ENCODE data around the gene TBX6. TPM values are rescaled to one million over a fixed set of nuclear protein-coding genes. Genes with fewer than 3 reads are reported as not detected.

The TBX6 gene
- polyA plus RNA-seq (not detected in 2 replicates), polyA minus RNA-seq (not detected in 2 replicates)

GRCh38 chr16:30091474-30092372, at the start of gene TBX6:
TBX6 (minus strand) TSS chr16:30091924; CDS start chr16:30091193, 731 bp downstream.
- Histone ChIP-seq H3K9me3 (ENCODE audit: low read length) (no peaks in the 10 kb centered on the region), H3K9ac (ENCODE audit: low read length) (peak within 1 kb of the TSS; percentile 48), H3K4me2 (ENCODE audit: low read length) (no peak within 1 kb of the TSS), H3K27me3 (ENCODE audit: insufficient read depth, low read depth, low read length) (no peaks in the 10 kb centered on the region), H3K27ac (ENCODE audit: low read length) (peak within 1 kb of the TSS; percentile 31), H4K20me1 (ENCODE audit: insufficient read depth) (no peaks in the 10 kb centered on the region), H2AFZ (ENCODE audit: low read depth, low read length) (peak within 1 kb of the TSS; percentile 38), H3K9me2 (ENCODE audit: insufficient read depth, low read length) (no peaks in the 10 kb centered on the region), H3F3A (ENCODE audit: insufficient read depth, low read length, poor library complexity, severe bottlenecking) (no peaks in the 10 kb centered on the region), H3K79me2 (replicated peaks; ENCODE audit: insufficient read depth, low read length) (peaks cover under 1% of the 10 kb centered on the region), H3K4me3 (ENCODE audit: low read length) (peak within 1 kb of the TSS; percentile 62), H3K36me3 (ENCODE audit: insufficient read depth, low read length) (no peaks in the 10 kb centered on the region)
- peak; percentile 63 for TF ChIP-seq SMC3 (conservative IDR thresholded peaks at IDR 0.05; ENCODE audit: poor library complexity)
- TF ChIP-seq EP300 (conservative IDR thresholded peaks at IDR 0.05; ENCODE audit: poor library complexity, severe bottlenecking), result peak; percentile 36
- peak; percentile 88 for TF ChIP-seq CTCF (IDR thresholded peaks at IDR 0.05; ENCODE audit: poor library complexity, severe bottlenecking)
- TF ChIP-seq POLR2AphosphoS5 (IDR thresholded peaks at IDR 0.05), result peak; percentile 50
- TF ChIP-seq EZH2 (IDR thresholded peaks at IDR 0.05; ENCODE audit: borderline replicate concordance, insufficient read depth, low read length, poor library complexity, severe bottlenecking), result no peak
- peak; percentile 29 for TF ChIP-seq MXI1 (conservative IDR thresholded peaks at IDR 0.05; ENCODE audit: poor library complexity, severe bottlenecking)
- TF ChIP-seq RAD21 (conservative IDR thresholded peaks at IDR 0.05), result peak; percentile 80
- TF ChIP-seq REST (IDR thresholded peaks at IDR 0.05; ENCODE audit: borderline replicate concordance), result no peak
- TF ChIP-seq TAF1 (IDR thresholded peaks at IDR 0.05; ENCODE audit: low read depth), result no peak

- Histone ChIP-seq H2AFZ (ENCODE audit: low read depth, low read length) (no peak overlapping the region), H3K9me3 (ENCODE audit: low read length) (no peaks in the 10 kb centered on the region), H3K27me3 (ENCODE audit: insufficient read depth, low read depth, low read length) (no peaks in the 10 kb centered on the region), H3K36me3 (ENCODE audit: insufficient read depth, low read length) (no peaks in the 10 kb centered on the region), H3F3A (ENCODE audit: insufficient read depth, low read length, poor library complexity, severe bottlenecking) (no peaks in the 10 kb centered on the region), H3K79me2 (replicated peaks; ENCODE audit: insufficient read depth, low read length) (no peaks in the 10 kb centered on the region), H3K4me2 (ENCODE audit: low read length) (no peak overlapping the region), H4K20me1 (ENCODE audit: insufficient read depth) (no peaks in the 10 kb centered on the region), H3K27ac (ENCODE audit: low read length) (no peak overlapping the region), H3K4me3 (ENCODE audit: low read length) (no peak overlapping the region), H3K9ac (ENCODE audit: low read length) (no peak overlapping the region), H3K9me2 (ENCODE audit: insufficient read depth, low read length) (no peaks in the 10 kb centered on the region)
- TF ChIP-seq EP300 (conservative IDR thresholded peaks at IDR 0.05; ENCODE audit: poor library complexity, severe bottlenecking) (no peak), RAD21 (conservative IDR thresholded peaks at IDR 0.05) (no peak), SMC3 (conservative IDR thresholded peaks at IDR 0.05; ENCODE audit: poor library complexity) (no peak), MXI1 (conservative IDR thresholded peaks at IDR 0.05; ENCODE audit: poor library complexity, severe bottlenecking) (no peak), CTCF (IDR thresholded peaks at IDR 0.05; ENCODE audit: poor library complexity, severe bottlenecking) (no peak), EZH2 (IDR thresholded peaks at IDR 0.05; ENCODE audit: borderline replicate concordance, insufficient read depth, low read length, poor library complexity, severe bottlenecking) (no peak), POLR2AphosphoS5 (IDR thresholded peaks at IDR 0.05) (no peak), REST (IDR thresholded peaks at IDR 0.05; ENCODE audit: borderline replicate concordance) (no peak), TAF1 (IDR thresholded peaks at IDR 0.05; ENCODE audit: low read depth) (no peak)
Observed at GRCh38 chr16:30139583-30140481, 48.1 kb upstream of the TBX6 start.

Measured in neural cell (in vitro differentiated cells).